H9 (cell line): ENCODE measurements around the gene MUSTN1. TPM values are rescaled to one million over a fixed set of nuclear protein-coding genes. Genes with fewer than 3 reads are reported as not detected.
A peak's percentile ranks its signal among the peaks of the same experiment; 100 is the strongest.

Source experiments
- DNase-seq: peaks from one replicate; pipeline ENCODE4 v3.0.0-alpha.2; 2017
- H2AFZ ChIP-seq: one replicate; pipeline ENCODE4 v1.6.1; 2013; ENCODE audit warnings: mild to moderate bottlenecking, low read length, control low read depth, moderate library complexity
- H2AK5ac ChIP-seq: 2 replicates; pipeline ENCODE4 v1.6.1; 2013; ENCODE audit warnings: low read length, control low read depth, mixed read lengths; ENCODE audit not compliant: insufficient read length
- H2BK120ac ChIP-seq: one replicate; pipeline ENCODE4 v1.6.1; 2013; ENCODE audit warnings: low read depth, mild to moderate bottlenecking, low read length, control low read depth, inconsistent platforms; ENCODE audit not compliant: poor library complexity, severe bottlenecking
- H2BK12ac ChIP-seq: 2 replicates; pipeline ENCODE4 v1.6.1; 2013; ENCODE audit warnings: low read length, control low read depth, mixed read lengths, low read depth; ENCODE audit not compliant: insufficient read length
- H2BK15ac ChIP-seq: 2 replicates; pipeline ENCODE4 v1.6.1; 2013; ENCODE audit warnings: low read depth, low read length, control low read depth
- H2BK20ac ChIP-seq: one replicate; pipeline ENCODE4 v1.6.1; 2013; ENCODE audit warnings: low read depth, mild to moderate bottlenecking, low read length, control low read depth, inconsistent platforms; ENCODE audit not compliant: poor library complexity, severe bottlenecking
- H2BK5ac ChIP-seq: 2 replicates; pipeline ENCODE4 v1.6.1; 2013; ENCODE audit warnings: low read length, control low read depth, mixed read lengths; ENCODE audit not compliant: insufficient read length
- H3K14ac ChIP-seq: 2 replicates; pipeline ENCODE4 v1.6.1; 2013; ENCODE audit warnings: low read length, control low read depth; ENCODE audit not compliant: insufficient read depth
- H3K18ac ChIP-seq: 2 replicates; pipeline ENCODE4 v1.6.1; 2013; ENCODE audit warnings: low read depth, mild to moderate bottlenecking, mixed read lengths, low read length, control low read depth; ENCODE audit not compliant: insufficient read length
- H3K23ac ChIP-seq: 2 replicates; pipeline ENCODE4 v1.6.1; 2013; ENCODE audit warnings: low read length, control low read depth, mixed read lengths, low read depth; ENCODE audit not compliant: insufficient read length
- H3K23me2 ChIP-seq: 2 replicates; pipeline ENCODE4 v1.6.1; 2013; ENCODE audit warnings: low read depth, mild to moderate bottlenecking, mixed read lengths, low read length, control low read depth; ENCODE audit not compliant: insufficient read length, poor library complexity, severe bottlenecking
- H3K27ac ChIP-seq: 2 replicates; pipeline ENCODE4 v1.5.1; 2013; ENCODE audit warnings: low read length, control low read depth, mixed read lengths, low read depth; ENCODE audit not compliant: insufficient read length
- H3K27me3 ChIP-seq: 2 replicates; pipeline ENCODE4 v1.6.1; 2013; ENCODE audit warnings: low read length, control low read depth, inconsistent platforms; ENCODE audit not compliant: insufficient read depth
- H3K4ac ChIP-seq: 2 replicates; pipeline ENCODE4 v1.6.1; 2013; ENCODE audit warnings: low read depth, mild to moderate bottlenecking, control low read depth, inconsistent platforms, low read length, moderate library complexity
- H3K4me1 ChIP-seq: 2 replicates; pipeline ENCODE4 v1.6.1; 2013; ENCODE audit warnings: low read length, control low read depth, inconsistent platforms; ENCODE audit not compliant: insufficient read depth
- H3K4me2 ChIP-seq: 2 replicates; pipeline ENCODE4 v1.6.1; 2013; ENCODE audit warnings: low read length, control low read depth, mixed read lengths; ENCODE audit not compliant: insufficient read length, insufficient read depth
- H3K56ac ChIP-seq: 2 replicates; pipeline ENCODE4 v1.6.1; 2013; ENCODE audit warnings: low read depth, mild to moderate bottlenecking, mixed read lengths, low read length, control low read depth; ENCODE audit not compliant: insufficient read length
- H3K79me1 ChIP-seq: 2 replicates; pipeline ENCODE4 v1.6.1; 2013; ENCODE audit warnings: low read depth, mild to moderate bottlenecking, moderate library complexity, low read length, control low read depth, inconsistent platforms; ENCODE audit not compliant: insufficient read depth, poor library complexity, severe bottlenecking
- H3K79me2 ChIP-seq: 2 replicates; pipeline ENCODE4 v1.6.1; 2013; ENCODE audit warnings: low read length, control low read depth, inconsistent platforms; ENCODE audit not compliant: insufficient read depth
- H3K9ac ChIP-seq: 2 replicates; pipeline ENCODE4 v1.6.1; 2013; ENCODE audit warnings: low read length, control low read depth, mixed read lengths; ENCODE audit not compliant: insufficient read length; ENCODE audit errors: extremely low read depth
- H3K9me3 ChIP-seq: one replicate; pipeline ENCODE4 v1.6.1; 2013; ENCODE audit warnings: low read depth, low read length, inconsistent platforms; ENCODE audit not compliant: control insufficient read depth
- H3T11ph ChIP-seq: one replicate; pipeline ENCODE4 v1.6.1; 2013; ENCODE audit warnings: mild to moderate bottlenecking, low read length, control low read depth, inconsistent platforms
- H4K20me1 ChIP-seq: one replicate; pipeline ENCODE4 v1.6.1; 2013; ENCODE audit not compliant: control insufficient read depth, insufficient read length, insufficient read depth
- H4K5ac ChIP-seq: 2 replicates; pipeline ENCODE4 v1.6.1; 2013; ENCODE audit warnings: low read depth, mild to moderate bottlenecking, mixed read lengths, low read length, control low read depth; ENCODE audit not compliant: insufficient read length
- H4K8ac ChIP-seq: replicated peaks from 2 replicates; pipeline ENCODE4 v1.6.1; 2013; ENCODE audit warnings: low read length, control low read depth, mixed read lengths, low read depth; ENCODE audit not compliant: insufficient read length
- H4K91ac ChIP-seq: 2 replicates; pipeline ENCODE4 v1.6.1; 2013; ENCODE audit warnings: low read depth, mild to moderate bottlenecking, moderate library complexity, mixed read lengths, low read length, control low read depth; ENCODE audit not compliant: insufficient read length
- H3K27ac Mint-ChIP-seq, 3 experiments: 2 replicates in 2 of 3; 3 replicates in 1 of 3; pipeline ENCODE4 v1.8.0; 2020 to 2021; ENCODE audit warnings: mixed read lengths in 3 of 3, mild to moderate bottlenecking in 1 of 3, moderate library complexity in 1 of 3
- H3K27me3 Mint-ChIP-seq: 2 replicates; pipeline ENCODE4 v1.8.0; 2021; ENCODE audit warnings: low read depth, mild to moderate bottlenecking, moderate library complexity, mixed read lengths
- H3K36me3 Mint-ChIP-seq, 3 experiments: 2 replicates in 2 of 3; 3 replicates in 1 of 3; pipeline ENCODE4 v1.8.0; 2020 to 2021; ENCODE audit warnings: low read depth in 3 of 3, mixed read lengths in 3 of 3; ENCODE audit not compliant: insufficient read depth in 1 of 3
- H3K4me1 Mint-ChIP-seq, 2 experiments: 2 replicates each; pipeline ENCODE4 v1.8.0; 2020; ENCODE audit warnings: mixed read lengths in 2 of 2
- H3K4me3 Mint-ChIP-seq, 2 experiments: 2 replicates in 1 of 2; 3 replicates in 1 of 2; pipeline ENCODE4 v1.8.0; 2020 to 2021; ENCODE audit warnings: mild to moderate bottlenecking in 2 of 2, mixed read lengths in 2 of 2, moderate library complexity in 1 of 2
- H3K9me3 Mint-ChIP-seq, 2 experiments: 2 replicates in 1 of 2; 3 replicates in 1 of 2; pipeline ENCODE4 v1.8.0; 2020; ENCODE audit warnings: mild to moderate bottlenecking in 2 of 2, mixed read lengths in 2 of 2, moderate library complexity in 1 of 2
- WGBS: extraction: QIAGEN DNeasy Blood & Tissue Kit; methylation state at CpG from one replicate; pipeline ENCODE4 v1.1.7; 2013; ENCODE audit warnings: missing lambda C conversion rate, low lambda C conversion rate, mixed read lengths; ENCODE audit not compliant: insufficient read length; ENCODE audit errors: extremely low coverage; 5-methylcytosine and 5-hydroxymethylcytosine counted together
- total RNA-seq: library from RNA; stranded (reverse); gene quantifications from 2 replicates; pipeline ENCODE4 v1.2.1, GENCODE V29; 2021
- TF ChIP-seq, protein P1 (sequence below): fragments of 200-600 bp; sonication (generic); conservative IDR thresholded peaks from 3 replicates; pipeline ENCODE4 v1.8.0; 2021; ENCODE audit warnings: antibody characterized with exemption, mild to moderate bottlenecking

Gene MUSTN1
- total RNA-seq, 1 experiment from 2014 or later, result 0.72 TPM

DNA sequence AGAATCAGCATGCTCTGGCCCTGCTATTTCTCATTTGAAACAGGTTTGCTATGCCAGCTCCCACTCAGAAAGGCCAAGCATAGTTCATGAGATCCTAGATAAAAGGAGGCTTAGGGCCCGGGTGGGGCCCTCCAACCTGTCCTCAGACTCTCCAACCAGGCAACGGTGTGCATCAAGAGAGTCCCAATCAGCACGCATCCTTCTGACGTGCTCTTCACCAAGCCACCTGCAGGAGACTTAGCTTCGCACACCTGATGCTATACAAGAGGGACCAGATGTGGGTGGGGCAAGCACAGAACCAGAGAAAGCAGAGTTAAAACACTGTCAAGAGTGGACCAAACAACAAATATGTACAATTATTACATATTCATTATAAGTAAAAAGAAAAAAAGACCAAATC, 45.2 kb upstream of the MUSTN1 start:
- no peaks in the 10 kb centered on the region for H4K20me1 ChIP-seq
- no peaks in the 10 kb centered on the region for H3K79me2 ChIP-seq
- no peak overlapping the region for H2BK120ac ChIP-seq
- H3K4ac ChIP-seq, result no peak overlapping the region
- H2BK20ac ChIP-seq, result no peak overlapping the region
- Mint-ChIP-seq H3K4me1 (peaks cover 10 to 11% of the 10 kb centered on the region in 2 experiments), H3K36me3 (peaks cover 5 to 9% (median 5%) of the 10 kb centered on the region in 3 experiments; a peak in 5 of 7 replicates), H3K27ac (no peak overlapping the region; a peak in 1 of 7 replicates), H3K9me3 (no peaks in the 10 kb centered on the region), H3K27me3 (no peaks in the 10 kb centered on the region), H3K4me3 (no peak overlapping the region)
- no peak overlapping the region for H4K8ac ChIP-seq
- H3K27me3 ChIP-seq, result no peaks in the 10 kb centered on the region
- no CpG with 5 or more reads among the region's 5 CpGs for WGBS
- no peak overlapping the region for H3K23ac ChIP-seq
- no peak overlapping the region for H2BK12ac ChIP-seq
- no peaks in the 10 kb centered on the region; the same call in 1 of the 2 replicates for H3K4me1 ChIP-seq
- DNase-seq, result no peak
- H3K27ac ChIP-seq, result no peak overlapping the region
- H3K9me3 ChIP-seq, result no peaks in the 10 kb centered on the region
- no peak overlapping the region for H3K56ac ChIP-seq
- no peak overlapping the region for H2AK5ac ChIP-seq
- H4K91ac ChIP-seq, result no peak overlapping the region
- no peak overlapping the region for H3K4me2 ChIP-seq
- H3K23me2 ChIP-seq, result no peaks in the 10 kb centered on the region
- H4K5ac ChIP-seq, result no peak overlapping the region
- no peak overlapping the region for H3K14ac ChIP-seq
- no peak overlapping the region for H3T11ph ChIP-seq
- H3K18ac ChIP-seq, result no peak overlapping the region
- no peak overlapping the region for H2BK15ac ChIP-seq
- TF ChIP-seq, protein P1, sequence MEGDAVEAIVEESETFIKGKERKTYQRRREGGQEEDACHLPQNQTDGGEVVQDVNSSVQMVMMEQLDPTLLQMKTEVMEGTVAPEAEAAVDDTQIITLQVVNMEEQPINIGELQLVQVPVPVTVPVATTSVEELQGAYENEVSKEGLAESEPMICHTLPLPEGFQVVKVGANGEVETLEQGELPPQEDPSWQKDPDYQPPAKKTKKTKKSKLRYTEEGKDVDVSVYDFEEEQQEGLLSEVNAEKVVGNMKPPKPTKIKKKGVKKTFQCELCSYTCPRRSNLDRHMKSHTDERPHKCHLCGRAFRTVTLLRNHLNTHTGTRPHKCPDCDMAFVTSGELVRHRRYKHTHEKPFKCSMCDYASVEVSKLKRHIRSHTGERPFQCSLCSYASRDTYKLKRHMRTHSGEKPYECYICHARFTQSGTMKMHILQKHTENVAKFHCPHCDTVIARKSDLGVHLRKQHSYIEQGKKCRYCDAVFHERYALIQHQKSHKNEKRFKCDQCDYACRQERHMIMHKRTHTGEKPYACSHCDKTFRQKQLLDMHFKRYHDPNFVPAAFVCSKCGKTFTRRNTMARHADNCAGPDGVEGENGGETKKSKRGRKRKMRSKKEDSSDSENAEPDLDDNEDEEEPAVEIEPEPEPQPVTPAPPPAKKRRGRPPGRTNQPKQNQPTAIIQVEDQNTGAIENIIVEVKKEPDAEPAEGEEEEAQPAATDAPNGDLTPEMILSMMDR, result peak; percentile 15; the same call in 1 of the 3 replicates
- no peak overlapping the region for H3K9ac ChIP-seq
- H2AFZ ChIP-seq, result no peak overlapping the region
- no peaks in the 10 kb centered on the region for H3K79me1 ChIP-seq
- H2BK5ac ChIP-seq, result no peak overlapping the region
